NCI-H446 (cell line): ENCODE results near the gene S100PBP.
A peak's percentile ranks its signal among the peaks of the same experiment; 100 is the strongest.

Experiments
- DNase-seq, 2 experiments: peaks; one replicate each; lab custom pipeline; 2025; lab: John Stamatoyannopoulos, UW

S100PBP gene

GRCh38 chr1:32870615-32871363, 53.3 kb downstream of the S100PBP start, which contains the start of gene FNDC5:
Gene FNDC5 (minus strand): TSS chr1:32870912.
- DNase-seq: no peak

GRCh38 chr1:32871364-32872191, 54.1 kb downstream of the S100PBP start:
- no peak for DNase-seq

- no peak for DNase-seq
Observed at GRCh38 chr1:32872192-32872460, 54.7 kb downstream of the S100PBP start.

GRCh38 chr1:32873484-32873883, 56.0 kb downstream of the S100PBP start:
- no peak for DNase-seq

- DNase-seq: no peak
Observed at GRCh38 chr1:32874860-32875752, 57.7 kb downstream of the S100PBP start.

GRCh38 chr1:32876341-32877210, 59.1 kb downstream of the S100PBP start:
- peak in 1 of 2 experiments; percentile 56 for DNase-seq

- DNase-seq: peak in 1 of 2 experiments; percentile 86
Observed at GRCh38 chr1:32877211-32878110, 60.0 kb downstream of the S100PBP start.

- DNase-seq: peak in 1 of 2 experiments; percentile 51
Observed at GRCh38 chr1:32878183-32878582, 60.7 kb downstream of the S100PBP start.

- no peak for DNase-seq
Observed at GRCh38 chr1:32878637-32879041, 61.2 kb downstream of the S100PBP start.

GRCh38 chr1:32881291-32881690, 63.8 kb downstream of the S100PBP start:
- no peak for DNase-seq

GRCh38 chr1:32881871-32882850, 64.7 kb downstream of the S100PBP start:
- peak; percentile 34 to 80 for DNase-seq

GRCh38 chr1:32883338-32884031, 66.0 kb downstream of the S100PBP start:
- no peak for DNase-seq

- DNase-seq: no peak
Observed at GRCh38 chr1:32884032-32884372, 66.5 kb downstream of the S100PBP start.

GRCh38 chr1:32884726-32885125, 67.3 kb downstream of the S100PBP start:
- DNase-seq: peak in 1 of 2 experiments; percentile 33

- DNase-seq: no peak
Observed at GRCh38 chr1:32885676-32886003, 68.2 kb downstream of the S100PBP start.

GRCh38 chr1:32886004-32886827, 68.8 kb downstream of the S100PBP start, which contains the start of gene HPCA:
Gene HPCA (plus strand): TSS chr1:32886491. CDS start chr1:32888899, 2,408 bp downstream.
- no peak for DNase-seq

- DNase-seq: no peak
Observed at GRCh38 chr1:32886828-32887414, 69.5 kb downstream of the S100PBP start.
